Left ventricle myocardium inferior (tissue), 1 donor: Measurements from ENCODE around the gene SNAPIN. TPM values are rescaled to one million over a fixed set of nuclear protein-coding genes. Genes with fewer than 3 reads are reported as not detected.

Experiments used
- DNase-seq: peaks from one replicate; pipeline ENCODE4 v3.0.0-alpha.2; 2020
- H3K27ac ChIP-seq: fragments of 200-600 bp; replicated peaks from 2 replicates; pipeline ENCODE4 v1.8.0; 2021
- H3K27me3 ChIP-seq: fragments of 200-600 bp; 2 replicates; pipeline ENCODE4 v1.8.0; 2021; ENCODE audit warnings: low read depth
- H3K36me3 ChIP-seq: fragments of 200-600 bp; 2 replicates; pipeline ENCODE4 v1.8.0; 2021
- H3K4me1 ChIP-seq: fragments of 200-600 bp; 2 replicates; pipeline ENCODE4 v1.8.0; 2021
- H3K4me3 ChIP-seq: fragments of 200-600 bp; 2 replicates; pipeline ENCODE4 v1.8.0; 2021; ENCODE audit warnings: mild to moderate bottlenecking, moderate library complexity
- H3K9me3 ChIP-seq: fragments of 200-600 bp; replicated peaks from 2 replicates; pipeline ENCODE4 v1.8.0; 2021
- CTCF ChIP-seq: fragments of 200-600 bp; IDR thresholded peaks from 2 replicates; pipeline ENCODE4 v1.8.0; 2021; ENCODE audit warnings: antibody characterized with exemption, mild to moderate bottlenecking, borderline replicate concordance
- intact Hi-C: fragments of 100-400 bp; cut with micrococcal nuclease; formaldehyde crosslinking; loops from one replicate; pipeline ENCODE4 v1.11.0; 2022
- total RNA-seq: library from RNA; stranded (reverse); fragmentation: NEBNext Ultra II Directional; extraction: Animal tissue kit (Norgen Biotek cat#: 25700); gene quantifications from one replicate; pipeline ENCODE4 v1.2.1, GENCODE V29; 2021
- donor health status: DM: no; HTN: yes; CAD: no; lungs with severe emphysema.

Gene SNAPIN
- total RNA-seq, 1 donor from 2014 or later, result 67.0 TPM

- intact Hi-C loops, result no loop called here
- Histone ChIP-seq H3K27ac (peak overlapping the region; percentile 55), H3K4me1 (peaks cover 75% of the 10 kb centered on the region)
Measured at GRCh38 chr1:153643816-153644215, 14.7 kb upstream of the SNAPIN start.

GRCh38 chr1:153646672-153647345 lies 11.7 kb upstream of the SNAPIN start:
- H3K4me3 ChIP-seq, result no peak overlapping the region
- no peaks in the 10 kb centered on the region for H3K9me3 ChIP-seq
- H3K27ac ChIP-seq, result peak overlapping the region; percentile 48
- H3K27me3 ChIP-seq, result no peaks in the 10 kb centered on the region
- intact Hi-C loops, result no loop called here
- H3K36me3 ChIP-seq, result peaks cover 52% of the 10 kb centered on the region
- peaks cover 59% of the 10 kb centered on the region for H3K4me1 ChIP-seq
- no peak for DNase-seq
- no peak for TF ChIP-seq CTCF

More at GRCh38 chr1:153643816-153644215, 14.7 kb upstream of the SNAPIN start:
- Histone ChIP-seq H3K27me3 (no peaks in the 10 kb centered on the region), H3K9me3 (no peaks in the 10 kb centered on the region), H3K4me3 (no peak overlapping the region), H3K36me3 (peaks cover 82% of the 10 kb centered on the region)
- no peak for TF ChIP-seq CTCF
- no peak for DNase-seq

GRCh38 chr1:153647346-153647714 lies 11.2 kb upstream of the SNAPIN start:
- peaks cover 47% of the 10 kb centered on the region for H3K36me3 ChIP-seq

GRCh38 chr1:153648000-153648643 lies 10.4 kb upstream of the SNAPIN start:
- intact Hi-C loops, result no loop called here
- no peak overlapping the region for H3K4me3 ChIP-seq
- H3K27me3 ChIP-seq, result no peaks in the 10 kb centered on the region
- DNase-seq, result no peak
- H3K27ac ChIP-seq, result peak overlapping the region; percentile 48
- H3K36me3 ChIP-seq, result peaks cover 39% of the 10 kb centered on the region
- no peaks in the 10 kb centered on the region for H3K9me3 ChIP-seq
- no peak for TF ChIP-seq CTCF
- H3K4me1 ChIP-seq, result peaks cover 46% of the 10 kb centered on the region

More at GRCh38 chr1:153647346-153647714, 11.2 kb upstream of the SNAPIN start:
- Histone ChIP-seq H3K9me3 (no peaks in the 10 kb centered on the region), H3K27ac (peak overlapping the region; percentile 48), H3K4me1 (peaks cover 54% of the 10 kb centered on the region), H3K27me3 (no peaks in the 10 kb centered on the region), H3K4me3 (no peak overlapping the region)
- intact Hi-C loops, result no loop called here
- no peak for TF ChIP-seq CTCF
- no peak for DNase-seq

- no peak for DNase-seq
- Histone ChIP-seq H3K36me3 (peaks cover 27% of the 10 kb centered on the region), H3K9me3 (no peaks in the 10 kb centered on the region), H3K27ac (peak overlapping the region; percentile 38), H3K27me3 (no peaks in the 10 kb centered on the region), H3K4me1 (peaks cover 34% of the 10 kb centered on the region), H3K4me3 (no peak overlapping the region)
- TF ChIP-seq CTCF, result no peak
- intact Hi-C loops, result no loop called here
Measured at GRCh38 chr1:153649137-153649862, 9.2 kb upstream of the SNAPIN start.
